H9 (cell line): ENCODE measurements around the gene CES2. TPM values are rescaled to one million over a fixed set of nuclear protein-coding genes. Genes with fewer than 3 reads are reported as not detected.

ENCODE experiments used
- DNase-seq: peaks from one replicate; pipeline ENCODE4 v3.0.0-alpha.2; 2017
- H2AFZ ChIP-seq: one replicate; pipeline ENCODE4 v1.6.1; 2013; ENCODE audit warnings: mild to moderate bottlenecking, low read length, control low read depth, moderate library complexity
- H2AK5ac ChIP-seq: 2 replicates; pipeline ENCODE4 v1.6.1; 2013; ENCODE audit warnings: low read length, control low read depth, mixed read lengths; ENCODE audit not compliant: insufficient read length
- H2BK120ac ChIP-seq: one replicate; pipeline ENCODE4 v1.6.1; 2013; ENCODE audit warnings: low read depth, mild to moderate bottlenecking, low read length, control low read depth, inconsistent platforms; ENCODE audit not compliant: poor library complexity, severe bottlenecking
- H2BK12ac ChIP-seq: 2 replicates; pipeline ENCODE4 v1.6.1; 2013; ENCODE audit warnings: low read length, control low read depth, mixed read lengths, low read depth; ENCODE audit not compliant: insufficient read length
- H2BK15ac ChIP-seq: 2 replicates; pipeline ENCODE4 v1.6.1; 2013; ENCODE audit warnings: low read depth, low read length, control low read depth
- H2BK20ac ChIP-seq: one replicate; pipeline ENCODE4 v1.6.1; 2013; ENCODE audit warnings: low read depth, mild to moderate bottlenecking, low read length, control low read depth, inconsistent platforms; ENCODE audit not compliant: poor library complexity, severe bottlenecking
- H2BK5ac ChIP-seq: 2 replicates; pipeline ENCODE4 v1.6.1; 2013; ENCODE audit warnings: low read length, control low read depth, mixed read lengths; ENCODE audit not compliant: insufficient read length
- H3K14ac ChIP-seq: 2 replicates; pipeline ENCODE4 v1.6.1; 2013; ENCODE audit warnings: low read length, control low read depth; ENCODE audit not compliant: insufficient read depth
- H3K18ac ChIP-seq: 2 replicates; pipeline ENCODE4 v1.6.1; 2013; ENCODE audit warnings: low read depth, mild to moderate bottlenecking, mixed read lengths, low read length, control low read depth; ENCODE audit not compliant: insufficient read length
- H3K23ac ChIP-seq: 2 replicates; pipeline ENCODE4 v1.6.1; 2013; ENCODE audit warnings: low read length, control low read depth, mixed read lengths, low read depth; ENCODE audit not compliant: insufficient read length
- H3K23me2 ChIP-seq: 2 replicates; pipeline ENCODE4 v1.6.1; 2013; ENCODE audit warnings: low read depth, mild to moderate bottlenecking, mixed read lengths, low read length, control low read depth; ENCODE audit not compliant: insufficient read length, poor library complexity, severe bottlenecking
- H3K27ac ChIP-seq: 2 replicates; pipeline ENCODE4 v1.5.1; 2013; ENCODE audit warnings: low read length, control low read depth, mixed read lengths, low read depth; ENCODE audit not compliant: insufficient read length
- H3K27me3 ChIP-seq: 2 replicates; pipeline ENCODE4 v1.6.1; 2013; ENCODE audit warnings: low read length, control low read depth, inconsistent platforms; ENCODE audit not compliant: insufficient read depth
- H3K4ac ChIP-seq: 2 replicates; pipeline ENCODE4 v1.6.1; 2013; ENCODE audit warnings: low read depth, mild to moderate bottlenecking, control low read depth, inconsistent platforms, low read length, moderate library complexity
- H3K4me1 ChIP-seq: 2 replicates; pipeline ENCODE4 v1.6.1; 2013; ENCODE audit warnings: low read length, control low read depth, inconsistent platforms; ENCODE audit not compliant: insufficient read depth
- H3K4me2 ChIP-seq: 2 replicates; pipeline ENCODE4 v1.6.1; 2013; ENCODE audit warnings: low read length, control low read depth, mixed read lengths; ENCODE audit not compliant: insufficient read length, insufficient read depth
- H3K56ac ChIP-seq: 2 replicates; pipeline ENCODE4 v1.6.1; 2013; ENCODE audit warnings: low read depth, mild to moderate bottlenecking, mixed read lengths, low read length, control low read depth; ENCODE audit not compliant: insufficient read length
- H3K79me1 ChIP-seq: 2 replicates; pipeline ENCODE4 v1.6.1; 2013; ENCODE audit warnings: low read depth, mild to moderate bottlenecking, moderate library complexity, low read length, control low read depth, inconsistent platforms; ENCODE audit not compliant: insufficient read depth, poor library complexity, severe bottlenecking
- H3K79me2 ChIP-seq: 2 replicates; pipeline ENCODE4 v1.6.1; 2013; ENCODE audit warnings: low read length, control low read depth, inconsistent platforms; ENCODE audit not compliant: insufficient read depth
- H3K9ac ChIP-seq: 2 replicates; pipeline ENCODE4 v1.6.1; 2013; ENCODE audit warnings: low read length, control low read depth, mixed read lengths; ENCODE audit not compliant: insufficient read length; ENCODE audit errors: extremely low read depth
- H3K9me3 ChIP-seq: one replicate; pipeline ENCODE4 v1.6.1; 2013; ENCODE audit warnings: low read depth, low read length, inconsistent platforms; ENCODE audit not compliant: control insufficient read depth
- H3T11ph ChIP-seq: one replicate; pipeline ENCODE4 v1.6.1; 2013; ENCODE audit warnings: mild to moderate bottlenecking, low read length, control low read depth, inconsistent platforms
- H4K20me1 ChIP-seq: one replicate; pipeline ENCODE4 v1.6.1; 2013; ENCODE audit not compliant: control insufficient read depth, insufficient read length, insufficient read depth
- H4K5ac ChIP-seq: 2 replicates; pipeline ENCODE4 v1.6.1; 2013; ENCODE audit warnings: low read depth, mild to moderate bottlenecking, mixed read lengths, low read length, control low read depth; ENCODE audit not compliant: insufficient read length
- H4K8ac ChIP-seq: replicated peaks from 2 replicates; pipeline ENCODE4 v1.6.1; 2013; ENCODE audit warnings: low read length, control low read depth, mixed read lengths, low read depth; ENCODE audit not compliant: insufficient read length
- H4K91ac ChIP-seq: 2 replicates; pipeline ENCODE4 v1.6.1; 2013; ENCODE audit warnings: low read depth, mild to moderate bottlenecking, moderate library complexity, mixed read lengths, low read length, control low read depth; ENCODE audit not compliant: insufficient read length
- H3K27ac Mint-ChIP-seq, 3 experiments: 2 replicates in 2 of 3; 3 replicates in 1 of 3; pipeline ENCODE4 v1.8.0; 2020 to 2021; ENCODE audit warnings: mixed read lengths in 3 of 3, mild to moderate bottlenecking in 1 of 3, moderate library complexity in 1 of 3
- H3K27me3 Mint-ChIP-seq: 2 replicates; pipeline ENCODE4 v1.8.0; 2021; ENCODE audit warnings: low read depth, mild to moderate bottlenecking, moderate library complexity, mixed read lengths
- H3K36me3 Mint-ChIP-seq, 3 experiments: 2 replicates in 2 of 3; 3 replicates in 1 of 3; pipeline ENCODE4 v1.8.0; 2020 to 2021; ENCODE audit warnings: low read depth in 3 of 3, mixed read lengths in 3 of 3; ENCODE audit not compliant: insufficient read depth in 1 of 3
- H3K4me1 Mint-ChIP-seq, 2 experiments: 2 replicates each; pipeline ENCODE4 v1.8.0; 2020; ENCODE audit warnings: mixed read lengths in 2 of 2
- H3K4me3 Mint-ChIP-seq, 2 experiments: 2 replicates in 1 of 2; 3 replicates in 1 of 2; pipeline ENCODE4 v1.8.0; 2020 to 2021; ENCODE audit warnings: mild to moderate bottlenecking in 2 of 2, mixed read lengths in 2 of 2, moderate library complexity in 1 of 2
- H3K9me3 Mint-ChIP-seq, 2 experiments: 2 replicates in 1 of 2; 3 replicates in 1 of 2; pipeline ENCODE4 v1.8.0; 2020; ENCODE audit warnings: mild to moderate bottlenecking in 2 of 2, mixed read lengths in 2 of 2, moderate library complexity in 1 of 2
- CTCF ChIP-seq: fragments of 200-600 bp; sonication (generic); conservative IDR thresholded peaks from 3 replicates; pipeline ENCODE4 v1.8.0; 2021; ENCODE audit warnings: antibody characterized with exemption, mild to moderate bottlenecking
- WGBS: extraction: QIAGEN DNeasy Blood & Tissue Kit; methylation state at CpG from one replicate; pipeline ENCODE4 v1.1.7; 2013; ENCODE audit warnings: missing lambda C conversion rate, low lambda C conversion rate, mixed read lengths; ENCODE audit not compliant: insufficient read length; ENCODE audit errors: extremely low coverage; 5-methylcytosine and 5-hydroxymethylcytosine counted together
- total RNA-seq: library from RNA; stranded (reverse); gene quantifications from 2 replicates; pipeline ENCODE4 v1.2.1, GENCODE V29; 2021

The CES2 gene
- total RNA-seq, 1 experiment from 2014 or later = 28.2 TPM

- Histone ChIP-seq H4K5ac (no peak overlapping the region), H3T11ph (no peak overlapping the region), H3K18ac (no peak overlapping the region), H2AK5ac (no peak overlapping the region), H3K4ac (no peak overlapping the region), H2BK5ac (no peak overlapping the region), H2BK120ac (no peak overlapping the region), H2AFZ (no peak overlapping the region), H3K9me3 (no peaks in the 10 kb centered on the region), H4K20me1 (no peaks in the 10 kb centered on the region), H3K9ac (no peak overlapping the region), H2BK15ac (no peak overlapping the region), H3K27me3 (peaks cover 14% of the 10 kb centered on the region; the same call in 1 of the 2 replicates), H4K8ac (no peak overlapping the region), H3K79me1 (no peaks in the 10 kb centered on the region), H3K23ac (no peak overlapping the region), H2BK12ac (no peak overlapping the region), H4K91ac (no peak overlapping the region), H3K14ac (no peak overlapping the region), H3K79me2 (no peaks in the 10 kb centered on the region), H3K56ac (no peak overlapping the region), H3K23me2 (no peaks in the 10 kb centered on the region), H3K4me2 (no peak overlapping the region), H3K27ac (no peak overlapping the region), H3K4me1 (no peaks in the 10 kb centered on the region), H2BK20ac (no peak overlapping the region)
- Mint-ChIP-seq H3K4me1 (peaks cover 11 to 13% of the 10 kb centered on the region in 2 experiments), H3K4me3 (no peak overlapping the region), H3K27me3 (peaks cover 8% of the 10 kb centered on the region), H3K36me3 (peaks cover 0 to 8% (median 6%) of the 10 kb centered on the region in 3 experiments; a peak in 4 of 7 replicates), H3K9me3 (peaks cover 6 to 8% of the 10 kb centered on the region in 2 experiments; a peak in 3 of 5 replicates), H3K27ac (no peak overlapping the region)
- no peak for DNase-seq
- TF ChIP-seq CTCF = no peak
- WGBS = no CpG with 5 or more reads among the region's 2 CpGs
These were observed 15.1 kb downstream of the CES2 start for GRCh38 chr16:66950437-66950836.
